ENCODE measurements around the gene SRPK2. TPM values are rescaled to one million over a fixed set of nuclear protein-coding genes. Genes with fewer than 3 reads are reported as not detected.

SRPK2 gene
- total RNA-seq, 2 donors from 2014 or later: 41.5 to 52.2 TPM

- intact Hi-C loops (cut with DNase I): no loop called here
- no peak for DNase-seq (ENCODE audit: low spot score)
Measured at GRCh38 chr7:105180002-105180401, 208.7 kb downstream of the SRPK2 start.

- intact Hi-C loops (cut with DNase I): no loop called here
- DNase-seq (ENCODE audit: low spot score): no peak
Measured at GRCh38 chr7:105178928-105179541, 209.7 kb downstream of the SRPK2 start.

GRCh38 chr7:105178177-105178576, 210.5 kb downstream of the SRPK2 start:
- intact Hi-C loops (cut with DNase I): no loop called here

GRCh38 chr7:105177026-105177425, 211.7 kb downstream of the SRPK2 start:
- no peak for DNase-seq (ENCODE audit: low spot score)
- intact Hi-C loops (cut with DNase I): no loop called here

More at GRCh38 chr7:105178177-105178576, 210.5 kb downstream of the SRPK2 start:
- no peak for DNase-seq (ENCODE audit: low spot score)

- intact Hi-C loops (cut with DNase I): no loop called here
- no peak for DNase-seq (ENCODE audit: low spot score)
Measured at GRCh38 chr7:105173586-105173985, 215.1 kb downstream of the SRPK2 start.

GRCh38 chr7:105164751-105165150, 224.0 kb downstream of the SRPK2 start:
- DNase-seq (ENCODE audit: low spot score): no peak
- intact Hi-C loops (cut with DNase I): no loop called here

GRCh38 chr7:105163718-105164117, 225.0 kb downstream of the SRPK2 start:
- DNase-seq (ENCODE audit: low spot score): no peak
- intact Hi-C loops (cut with DNase I): no loop called here

GRCh38 chr7:105161366-105161765, 227.4 kb downstream of the SRPK2 start:
- intact Hi-C loops (cut with DNase I): no loop called here
- no peak for DNase-seq (ENCODE audit: low spot score)

- intact Hi-C loops (cut with DNase I): no loop called here
- no peak for DNase-seq (ENCODE audit: low spot score)
Measured at GRCh38 chr7:105157278-105157677, 231.4 kb downstream of the SRPK2 start.

GRCh38 chr7:105156731-105157130, 232.0 kb downstream of the SRPK2 start:
- intact Hi-C loops (cut with DNase I): no loop called here
- DNase-seq (ENCODE audit: low spot score): no peak

GRCh38 chr7:105154084-105154483, 234.6 kb downstream of the SRPK2 start:
- no peak for DNase-seq (ENCODE audit: low spot score)
- intact Hi-C loops (cut with DNase I): no loop called here

GRCh38 chr7:105153531-105153930, 235.2 kb downstream of the SRPK2 start:
- intact Hi-C loops (cut with DNase I): no loop called here
- no peak for DNase-seq (ENCODE audit: low spot score)

- DNase-seq (ENCODE audit: low spot score): no peak
- intact Hi-C loops (cut with DNase I): no loop called here
Measured at GRCh38 chr7:105151152-105151551, 237.6 kb downstream of the SRPK2 start.

GRCh38 chr7:105149827-105150226, 238.9 kb downstream of the SRPK2 start:
- intact Hi-C loops (cut with DNase I): no loop called here

GRCh38 chr7:105141068-105141467, 247.7 kb downstream of the SRPK2 start:
- intact Hi-C loops (cut with DNase I): no loop called here

More at GRCh38 chr7:105149827-105150226, 238.9 kb downstream of the SRPK2 start:
- no peak for DNase-seq (ENCODE audit: low spot score)

GRCh38 chr7:105139381-105139780, 249.3 kb downstream of the SRPK2 start:
- DNase-seq (ENCODE audit: low spot score): no peak
- intact Hi-C loops (cut with DNase I): no loop called here

More at GRCh38 chr7:105141068-105141467, 247.7 kb downstream of the SRPK2 start:
- DNase-seq (ENCODE audit: low spot score): no peak

- no peak for DNase-seq (ENCODE audit: low spot score)
- intact Hi-C loops (cut with DNase I): no loop called here
Measured at GRCh38 chr7:105137898-105138297, 250.8 kb downstream of the SRPK2 start.

GRCh38 chr7:105136221-105136620, 252.5 kb downstream of the SRPK2 start:
- intact Hi-C loops (cut with DNase I): no loop called here
- no peak for DNase-seq (ENCODE audit: low spot score)

- no peak for DNase-seq (ENCODE audit: low spot score)
- intact Hi-C loops (cut with DNase I): no loop called here
Measured at GRCh38 chr7:105133986-105134655, 254.6 kb downstream of the SRPK2 start.

GRCh38 chr7:105133358-105133757, 255.4 kb downstream of the SRPK2 start:
- no peak for DNase-seq (ENCODE audit: low spot score)
- intact Hi-C loops (cut with DNase I): no loop called here

- no peak for DNase-seq (ENCODE audit: low spot score)
- intact Hi-C loops (cut with DNase I): no loop called here
Measured at GRCh38 chr7:105132835-105133234, 255.9 kb downstream of the SRPK2 start.

All from posterior vena cava (tissue), 2 donors.